IMR-90 (cell line): ENCODE results near the gene PDCD10. TPM values are rescaled to one million over a fixed set of nuclear protein-coding genes. Genes with fewer than 3 reads are reported as not detected.

Source experiments
- ATAC-seq: fragments of 200-7000 bp; cut with Tn5 transposase; 2 replicates; pipeline ENCODE4 v1.9.1; 2020; ENCODE audit warnings: low read depth, mild to moderate bottlenecking, moderate library complexity
- BruUV-seq: library from RNA; stranded (reverse); fragments of 400-500 nt; replicated peaks from 2 replicates; lab custom pipeline; 2021; lab: Mats Ljungman, UMichigan
- CTCF ChIA-PET: fragments of 300-600 bp; formaldehyde crosslinking; extraction: SDS; loops from one replicate; lab custom pipeline; 2021; ENCODE audit warnings: antibody characterized with exemption; lab: Yijun Ruan, JAX
- POLR2A ChIA-PET: fragments of 300-600 bp; sonication (Branson Sonifier 250); formaldehyde crosslinking; loops from one replicate; lab custom pipeline; 2022; ENCODE audit warnings: antibody characterized with exemption; ENCODE audit not compliant: unreplicated experiment; lab: Charles Lee
- DNase-seq: peaks from one replicate; pipeline ENCODE4 v3.0.0; 2013
- H2AFZ ChIP-seq: replicated peaks from 2 replicates; pipeline ENCODE3; 2013; ENCODE audit warnings: low read length, mild to moderate bottlenecking; ENCODE audit not compliant: poor library complexity
- H2AK5ac ChIP-seq: 2 replicates; pipeline ENCODE4 v1.6.1; 2013; ENCODE audit warnings: low read depth, low read length, inconsistent platforms
- H2AK9ac ChIP-seq: replicated peaks from 2 replicates; pipeline ENCODE3; 2013; ENCODE audit warnings: mild to moderate bottlenecking, low read depth, low read length, moderate library complexity; ENCODE audit not compliant: poor library complexity
- H2BK120ac ChIP-seq: 2 replicates; pipeline ENCODE4 v1.6.1; 2013; ENCODE audit warnings: low read depth, low read length, inconsistent platforms
- H2BK15ac ChIP-seq: 3 replicates; pipeline ENCODE4 v1.6.1; 2013; ENCODE audit warnings: low read depth, low read length, inconsistent platforms
- H2BK20ac ChIP-seq: 2 replicates; pipeline ENCODE4 v1.6.1; 2013; ENCODE audit warnings: low read depth, mild to moderate bottlenecking, inconsistent platforms, low read length, moderate library complexity
- H2BK5ac ChIP-seq: 2 replicates; pipeline ENCODE4 v1.6.1; 2013; ENCODE audit warnings: mild to moderate bottlenecking, low read depth, low read length, inconsistent platforms; ENCODE audit not compliant: poor library complexity, severe bottlenecking
- H3K14ac ChIP-seq: replicated peaks from 2 replicates; pipeline ENCODE4 v1.6.1; 2013; ENCODE audit warnings: low read depth, low read length, inconsistent platforms
- H3K18ac ChIP-seq: 2 replicates; pipeline ENCODE4 v1.6.1; 2013; ENCODE audit warnings: low read depth, low read length, control low read depth
- H3K23ac ChIP-seq: 2 replicates; pipeline ENCODE4 v1.6.1; 2013; ENCODE audit warnings: low read depth, low read length, inconsistent platforms
- H3K27ac ChIP-seq: 2 replicates; pipeline ENCODE4 v1.5.1; 2013; ENCODE audit warnings: mild to moderate bottlenecking, control low read depth, low read length; ENCODE audit not compliant: insufficient read depth
- H3K27me3 ChIP-seq: 2 replicates; pipeline ENCODE4 v1.6.1; 2013; ENCODE audit warnings: low read length; ENCODE audit not compliant: control insufficient read depth, insufficient read depth
- H3K36me3 ChIP-seq: 2 replicates; pipeline ENCODE4 v1.6.1; 2013; ENCODE audit warnings: low read length, mixed read lengths; ENCODE audit not compliant: control insufficient read depth, insufficient read depth
- H3K4ac ChIP-seq: 2 replicates; pipeline ENCODE4 v1.6.1; 2013; ENCODE audit warnings: low read depth, low read length, inconsistent platforms
- H3K4me1 ChIP-seq: 2 replicates; pipeline ENCODE4 v1.6.1; 2013; ENCODE audit warnings: low read length, mixed read lengths; ENCODE audit not compliant: control insufficient read depth, insufficient read depth
- H3K4me2 ChIP-seq: 2 replicates; pipeline ENCODE4 v1.6.1; 2013; ENCODE audit warnings: low read depth, mild to moderate bottlenecking, control low read depth, low read length, moderate library complexity
- H3K4me3 ChIP-seq: 2 replicates; pipeline ENCODE4 v1.5.1; 2013; ENCODE audit warnings: low read depth, mild to moderate bottlenecking, control low read depth, low read length, moderate library complexity; ENCODE audit not compliant: insufficient read depth
- H3K56ac ChIP-seq: 2 replicates; pipeline ENCODE4 v1.6.1; 2013; ENCODE audit warnings: low read length, inconsistent platforms; ENCODE audit not compliant: insufficient read depth; ENCODE audit errors: extremely low read depth
- H3K79me1 ChIP-seq, 2 experiments: 2 replicates each; pipeline ENCODE4 v1.6.1; 2013; ENCODE audit warnings: low read length in 2 of 2, inconsistent platforms in 1 of 2, low read depth in 1 of 2
- H3K9ac ChIP-seq: 2 replicates; pipeline ENCODE4 v1.6.1; 2013; ENCODE audit warnings: low read depth, low read length, control low read depth
- H3K9me1 ChIP-seq: 2 replicates; pipeline ENCODE4 v1.6.1; 2013; ENCODE audit warnings: low read length, inconsistent platforms; ENCODE audit not compliant: insufficient read depth
- H3K9me3 ChIP-seq: 2 replicates; pipeline ENCODE4 v1.6.1; 2013; ENCODE audit warnings: low read length; ENCODE audit not compliant: control insufficient read depth, insufficient read depth
- H4K20me1 ChIP-seq: 2 replicates; pipeline ENCODE4 v1.6.1; 2013; ENCODE audit warnings: low read length, inconsistent platforms; ENCODE audit not compliant: insufficient read depth
- H4K5ac ChIP-seq: 2 replicates; pipeline ENCODE4 v1.6.1; 2013; ENCODE audit warnings: mild to moderate bottlenecking, low read depth, low read length, control low read depth
- H4K8ac ChIP-seq, 2 experiments: 2 replicates each; pipeline ENCODE4 v1.6.1; 2013; ENCODE audit warnings: low read depth in 2 of 2, low read length in 2 of 2, control low read depth in 1 of 2, inconsistent platforms in 1 of 2
- H4K91ac ChIP-seq: 2 replicates; pipeline ENCODE4 v1.6.1; 2013; ENCODE audit warnings: low read depth, low read length, inconsistent platforms; ENCODE audit not compliant: insufficient read depth
- BHLHE40 ChIP-seq: fragments of 150-350 bp; IDR thresholded peaks from 2 replicates; pipeline ENCODE4 v1.6.1; 2016; ENCODE audit warnings: mild to moderate bottlenecking, low read depth, low read length
- CEBPB ChIP-seq: IDR thresholded peaks from 2 replicates; pipeline ENCODE4 v1.6.1; 2012; ENCODE audit warnings: low read depth, low read length, improper control_type of control experiment
- CHD1 ChIP-seq: IDR thresholded peaks from 2 replicates; pipeline ENCODE4 v1.6.1; 2012; ENCODE audit warnings: low read depth, low read length, improper control_type of control experiment
- FOS ChIP-seq: fragments of 150-350 bp; IDR thresholded peaks from 2 replicates; pipeline ENCODE4 v1.6.1; 2016; ENCODE audit warnings: low read depth, low read length
- MAFK ChIP-seq: IDR thresholded peaks from 2 replicates; pipeline ENCODE4 v1.6.1; 2012; ENCODE audit warnings: low read depth, low read length, improper control_type of control experiment
- MAZ ChIP-seq: IDR thresholded peaks from 2 replicates; pipeline ENCODE4 v1.6.1; 2012; ENCODE audit warnings: low read depth, mild to moderate bottlenecking, low read length, improper control_type of control experiment, moderate library complexity, borderline replicate concordance
- MXI1 ChIP-seq: IDR thresholded peaks from 2 replicates; pipeline ENCODE4 v1.6.1; 2012; ENCODE audit warnings: low read depth, mild to moderate bottlenecking, low read length, moderate library complexity, borderline replicate concordance
- NFE2L2 ChIP-seq: fragments of 150-350 bp; IDR thresholded peaks from 2 replicates; pipeline ENCODE4 v1.6.1; 2016; ENCODE audit warnings: low read depth, mild to moderate bottlenecking, low read length
- POLR2A ChIP-seq: IDR thresholded peaks from 2 replicates; pipeline ENCODE4 v1.6.1; 2012; ENCODE audit warnings: mild to moderate bottlenecking, low read depth, low read length
- RAD21 ChIP-seq: IDR thresholded peaks from 2 replicates; pipeline ENCODE4 v1.6.1; 2012; ENCODE audit warnings: low read length, improper control_type of control experiment
- RCOR1 ChIP-seq: IDR thresholded peaks from 2 replicates; pipeline ENCODE4 v1.6.1; 2012; ENCODE audit warnings: mild to moderate bottlenecking, low read length, improper control_type of control experiment; ENCODE audit not compliant: insufficient replicate concordance
- RFX5 ChIP-seq: IDR thresholded peaks from 2 replicates; pipeline ENCODE4 v1.8.0; 2012; ENCODE audit warnings: low read depth, mild to moderate bottlenecking, low read length, moderate library complexity
- SMC3 ChIP-seq: fragments of 150-350 bp; IDR thresholded peaks from 2 replicates; pipeline ENCODE4 v1.6.1; 2016; ENCODE audit warnings: low read depth, mild to moderate bottlenecking, antibody characterized with exemption, low read length, moderate library complexity
- WGBS, 2 experiments: methylation state at CpG; one replicate each; pipeline versions ENCODE4 v1.1.5 to v1.1.7; 2013; ENCODE audit warnings: missing lambda C conversion rate in 2 of 2; ENCODE audit not compliant: insufficient read length in 1 of 2; ENCODE audit errors: extremely low coverage in 2 of 2; 5-methylcytosine and 5-hydroxymethylcytosine counted together
- dilution Hi-C: fragments of 300-500 bp; cut with HindIII; formaldehyde crosslinking; loops from one replicate; pipeline ENCODE4 v1.14.3; 2018; ENCODE audit warnings: low sequenced_read_pairs; ENCODE audit not compliant: unreplicated experiment
- in situ Hi-C: fragments of 300-500 bp; cut with MboI; formaldehyde crosslinking; loops from 3 replicates; pipeline ENCODE4 v1.14.3; 2019; ENCODE audit warnings: low sequenced_read_pairs, inconsistent platforms, mixed read lengths
- intact Hi-C: fragments of 100-400 bp; cut with micrococcal nuclease; formaldehyde crosslinking; loops from 2 replicates; pipeline ENCODE4 v1.10.0; 2022
- polyA plus RNA-seq, 3 experiments: library from polyadenylated mRNA; depleted of rRNA; stranded (reverse); fragments of >200 nt; gene quantifications; 2 replicates each; pipeline ENCODE4 v1.2.3, GENCODE V29; 2012; ENCODE audit warnings: low replicate concordance in 1 of 3
- total RNA-seq: library from RNA; depleted of rRNA; stranded (reverse); fragments of >200 nt; gene quantifications from 2 replicates; pipeline ENCODE4 v1.2.3, GENCODE V29; 2012
- TF ChIP-seq, protein P1 (sequence below): conservative IDR thresholded peaks from 2 replicates; pipeline ENCODE4 v1.5.1; 2012; ENCODE audit warnings: mild to moderate bottlenecking, low read depth, low read length, improper control_type of control experiment
- TF ChIP-seq, protein P2 (sequence below): fragments of 150-350 bp; IDR thresholded peaks from 2 replicates; pipeline ENCODE4 v1.6.1; 2017; ENCODE audit warnings: mild to moderate bottlenecking, antibody characterized with exemption, low read length, low read depth
- TF ChIP-seq, protein P3 (sequence below): fragments of 150-350 bp; IDR thresholded peaks from 2 replicates; pipeline ENCODE4 v1.6.1; 2016; ENCODE audit warnings: low read depth, mild to moderate bottlenecking, low read length, moderate library complexity, borderline replicate concordance

PDCD10 gene
- total and polyA plus RNA-seq, 2 of the 4 experiments (the other 2 are of a cell fraction) = 36.7 to 47.3 TPM

DNA sequence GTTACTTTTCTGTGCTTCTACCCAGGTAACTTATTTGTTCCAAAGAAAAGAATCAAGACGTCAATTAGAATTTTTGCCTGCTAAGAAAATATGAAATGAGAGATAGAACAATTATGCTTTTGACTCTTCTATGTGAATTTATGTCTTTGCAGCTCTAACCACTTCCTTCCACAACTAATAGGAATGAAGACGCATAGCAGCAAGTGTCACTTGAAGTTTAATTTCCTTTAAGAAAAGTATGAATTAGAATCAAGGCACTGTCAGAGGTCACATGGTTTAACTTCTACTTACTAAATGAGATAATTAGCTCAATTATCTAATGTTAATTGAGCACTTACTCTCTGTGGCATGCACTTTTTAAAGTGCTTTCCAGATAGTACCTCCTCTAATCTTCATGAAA is 84.2 kb downstream of the PDCD10 start:
- WGBS, 2 experiments = no CpG with 5 or more reads among the region's 2 CpGs
- in situ Hi-C loops = no loop called here

More for the DNA sequence above, 84.2 kb downstream of the PDCD10 start:
- H3K4me3 ChIP-seq = no peak overlapping the region
- no peak overlapping the region for H3K23ac ChIP-seq
- ATAC-seq (no peak), DNase-seq (no peak)
- H3K18ac ChIP-seq = no peak overlapping the region
- no peak overlapping the region for H2BK15ac ChIP-seq
- H2AFZ ChIP-seq = no peak overlapping the region
- H4K20me1 ChIP-seq = no peaks in the 10 kb centered on the region
- dilution Hi-C loops = no loop called here
- H3K27me3 ChIP-seq = no peaks in the 10 kb centered on the region
- intact Hi-C loops = no loop called here
- no peak overlapping the region for H2BK5ac ChIP-seq
- no peak overlapping the region for H2BK120ac ChIP-seq
- H3K4me2 ChIP-seq = no peak overlapping the region
- no peak overlapping the region for H3K9ac ChIP-seq
- H3K9me3 ChIP-seq = no peaks in the 10 kb centered on the region
- H3K14ac ChIP-seq = no peak overlapping the region
- no peaks in the 10 kb centered on the region for H3K36me3 ChIP-seq
- H2AK5ac ChIP-seq = no peak overlapping the region
- no peak overlapping the region for H3K56ac ChIP-seq
- no peak overlapping the region for H4K8ac ChIP-seq
- H3K27ac ChIP-seq = no peak overlapping the region
- H3K4me1 ChIP-seq = no peaks in the 10 kb centered on the region
- ChIA-PET CTCF (no interaction called here), POLR2A (no interaction called here)
- H4K5ac ChIP-seq = no peak overlapping the region
- TF ChIP-seq MAFK (no peak), CEBPB (no peak), RAD21 (no peak), FOS (no peak), MAZ (no peak), RFX5 (no peak), BHLHE40 (no peak), CHD1 (no peak), NFE2L2 (no peak), POLR2A (no peak), SMC3 (no peak), RCOR1 (no peak), MXI1 (no peak)
- TF ChIP-seq, protein P1, sequence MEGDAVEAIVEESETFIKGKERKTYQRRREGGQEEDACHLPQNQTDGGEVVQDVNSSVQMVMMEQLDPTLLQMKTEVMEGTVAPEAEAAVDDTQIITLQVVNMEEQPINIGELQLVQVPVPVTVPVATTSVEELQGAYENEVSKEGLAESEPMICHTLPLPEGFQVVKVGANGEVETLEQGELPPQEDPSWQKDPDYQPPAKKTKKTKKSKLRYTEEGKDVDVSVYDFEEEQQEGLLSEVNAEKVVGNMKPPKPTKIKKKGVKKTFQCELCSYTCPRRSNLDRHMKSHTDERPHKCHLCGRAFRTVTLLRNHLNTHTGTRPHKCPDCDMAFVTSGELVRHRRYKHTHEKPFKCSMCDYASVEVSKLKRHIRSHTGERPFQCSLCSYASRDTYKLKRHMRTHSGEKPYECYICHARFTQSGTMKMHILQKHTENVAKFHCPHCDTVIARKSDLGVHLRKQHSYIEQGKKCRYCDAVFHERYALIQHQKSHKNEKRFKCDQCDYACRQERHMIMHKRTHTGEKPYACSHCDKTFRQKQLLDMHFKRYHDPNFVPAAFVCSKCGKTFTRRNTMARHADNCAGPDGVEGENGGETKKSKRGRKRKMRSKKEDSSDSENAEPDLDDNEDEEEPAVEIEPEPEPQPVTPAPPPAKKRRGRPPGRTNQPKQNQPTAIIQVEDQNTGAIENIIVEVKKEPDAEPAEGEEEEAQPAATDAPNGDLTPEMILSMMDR = no peak
- TF ChIP-seq, protein P2, sequence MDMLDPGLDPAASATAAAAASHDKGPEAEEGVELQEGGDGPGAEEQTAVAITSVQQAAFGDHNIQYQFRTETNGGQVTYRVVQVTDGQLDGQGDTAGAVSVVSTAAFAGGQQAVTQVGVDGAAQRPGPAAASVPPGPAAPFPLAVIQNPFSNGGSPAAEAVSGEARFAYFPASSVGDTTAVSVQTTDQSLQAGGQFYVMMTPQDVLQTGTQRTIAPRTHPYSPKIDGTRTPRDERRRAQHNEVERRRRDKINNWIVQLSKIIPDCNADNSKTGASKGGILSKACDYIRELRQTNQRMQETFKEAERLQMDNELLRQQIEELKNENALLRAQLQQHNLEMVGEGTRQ = no peak
- TF ChIP-seq, protein P3, sequence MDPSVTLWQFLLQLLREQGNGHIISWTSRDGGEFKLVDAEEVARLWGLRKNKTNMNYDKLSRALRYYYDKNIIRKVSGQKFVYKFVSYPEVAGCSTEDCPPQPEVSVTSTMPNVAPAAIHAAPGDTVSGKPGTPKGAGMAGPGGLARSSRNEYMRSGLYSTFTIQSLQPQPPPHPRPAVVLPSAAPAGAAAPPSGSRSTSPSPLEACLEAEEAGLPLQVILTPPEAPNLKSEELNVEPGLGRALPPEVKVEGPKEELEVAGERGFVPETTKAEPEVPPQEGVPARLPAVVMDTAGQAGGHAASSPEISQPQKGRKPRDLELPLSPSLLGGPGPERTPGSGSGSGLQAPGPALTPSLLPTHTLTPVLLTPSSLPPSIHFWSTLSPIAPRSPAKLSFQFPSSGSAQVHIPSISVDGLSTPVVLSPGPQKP = no peak
- H4K91ac ChIP-seq = no peak overlapping the region
- H3K79me1 ChIP-seq = no peaks in the 10 kb centered on the region
- no peaks in the 10 kb centered on the region for H3K9me1 ChIP-seq
- no peak overlapping the region for H2BK20ac ChIP-seq
- no TSS peak for BruUV-seq
- no peak overlapping the region for H3K4ac ChIP-seq
- no peak overlapping the region for H2AK9ac ChIP-seq
